ENCODE data around the gene CFD.

DNA sequence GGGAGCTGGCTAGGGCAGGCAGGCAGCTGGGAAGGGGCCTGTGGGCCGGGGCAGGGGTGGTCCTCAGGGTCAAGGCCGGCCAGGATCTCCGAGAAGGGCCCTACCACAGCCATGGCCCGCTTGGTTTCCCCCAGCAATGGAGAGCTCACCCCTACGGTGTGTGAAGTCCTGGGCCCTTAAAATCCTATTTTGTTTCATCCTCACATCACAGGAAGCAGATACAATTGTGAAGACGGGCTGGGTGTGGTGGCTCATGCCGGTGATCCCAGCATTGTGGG, 42.6 kb downstream of the CFD start:
- TF ChIP-seq, protein P1, sequence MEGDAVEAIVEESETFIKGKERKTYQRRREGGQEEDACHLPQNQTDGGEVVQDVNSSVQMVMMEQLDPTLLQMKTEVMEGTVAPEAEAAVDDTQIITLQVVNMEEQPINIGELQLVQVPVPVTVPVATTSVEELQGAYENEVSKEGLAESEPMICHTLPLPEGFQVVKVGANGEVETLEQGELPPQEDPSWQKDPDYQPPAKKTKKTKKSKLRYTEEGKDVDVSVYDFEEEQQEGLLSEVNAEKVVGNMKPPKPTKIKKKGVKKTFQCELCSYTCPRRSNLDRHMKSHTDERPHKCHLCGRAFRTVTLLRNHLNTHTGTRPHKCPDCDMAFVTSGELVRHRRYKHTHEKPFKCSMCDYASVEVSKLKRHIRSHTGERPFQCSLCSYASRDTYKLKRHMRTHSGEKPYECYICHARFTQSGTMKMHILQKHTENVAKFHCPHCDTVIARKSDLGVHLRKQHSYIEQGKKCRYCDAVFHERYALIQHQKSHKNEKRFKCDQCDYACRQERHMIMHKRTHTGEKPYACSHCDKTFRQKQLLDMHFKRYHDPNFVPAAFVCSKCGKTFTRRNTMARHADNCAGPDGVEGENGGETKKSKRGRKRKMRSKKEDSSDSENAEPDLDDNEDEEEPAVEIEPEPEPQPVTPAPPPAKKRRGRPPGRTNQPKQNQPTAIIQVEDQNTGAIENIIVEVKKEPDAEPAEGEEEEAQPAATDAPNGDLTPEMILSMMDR (IDR thresholded peaks at IDR 0.05): no peak
- TF ChIP-seq POLR2A (IDR thresholded peaks at IDR 0.05): no peak

Data from esophagus squamous epithelium (tissue), 4 donors.